Measurements from ENCODE around the gene ZSWIM8.

ZSWIM8 gene

GRCh38 chr10:73762915-73763314, 22.5 kb upstream of the ZSWIM8 start:
- TF ChIP-seq, protein P1, sequence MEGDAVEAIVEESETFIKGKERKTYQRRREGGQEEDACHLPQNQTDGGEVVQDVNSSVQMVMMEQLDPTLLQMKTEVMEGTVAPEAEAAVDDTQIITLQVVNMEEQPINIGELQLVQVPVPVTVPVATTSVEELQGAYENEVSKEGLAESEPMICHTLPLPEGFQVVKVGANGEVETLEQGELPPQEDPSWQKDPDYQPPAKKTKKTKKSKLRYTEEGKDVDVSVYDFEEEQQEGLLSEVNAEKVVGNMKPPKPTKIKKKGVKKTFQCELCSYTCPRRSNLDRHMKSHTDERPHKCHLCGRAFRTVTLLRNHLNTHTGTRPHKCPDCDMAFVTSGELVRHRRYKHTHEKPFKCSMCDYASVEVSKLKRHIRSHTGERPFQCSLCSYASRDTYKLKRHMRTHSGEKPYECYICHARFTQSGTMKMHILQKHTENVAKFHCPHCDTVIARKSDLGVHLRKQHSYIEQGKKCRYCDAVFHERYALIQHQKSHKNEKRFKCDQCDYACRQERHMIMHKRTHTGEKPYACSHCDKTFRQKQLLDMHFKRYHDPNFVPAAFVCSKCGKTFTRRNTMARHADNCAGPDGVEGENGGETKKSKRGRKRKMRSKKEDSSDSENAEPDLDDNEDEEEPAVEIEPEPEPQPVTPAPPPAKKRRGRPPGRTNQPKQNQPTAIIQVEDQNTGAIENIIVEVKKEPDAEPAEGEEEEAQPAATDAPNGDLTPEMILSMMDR (conservative IDR thresholded peaks at IDR 0.05; ENCODE audit: control insufficient read depth, insufficient read depth, low read depth, low read length), result no peak
- H3K4me3 ChIP-seq (ENCODE audit: control insufficient read depth, low read depth, low read length), result no peak overlapping the region
- peak; percentile 36 for DNase-seq (ENCODE audit: low read depth)

DNA sequence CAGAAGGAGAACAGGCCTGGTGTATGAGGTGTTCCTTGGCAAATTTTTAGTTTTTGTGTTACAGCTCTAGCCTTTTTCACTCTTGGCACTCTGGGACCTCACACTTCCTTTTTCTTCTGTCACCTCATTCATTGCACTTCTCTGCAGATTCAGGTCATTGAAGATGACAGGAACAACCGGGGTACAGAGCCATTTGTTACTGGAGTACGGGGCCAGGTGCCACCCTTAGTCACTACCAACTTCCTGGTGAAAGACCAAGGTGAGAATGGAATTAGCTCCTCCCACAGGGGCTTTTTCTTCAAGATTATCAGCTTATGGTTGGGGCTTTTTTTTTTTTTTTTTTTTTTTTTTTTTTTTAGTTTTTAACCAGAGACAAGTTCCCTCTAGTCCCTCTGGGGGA, 22.1 kb upstream of the ZSWIM8 start:
- no peak overlapping the region for H3K4me3 ChIP-seq (ENCODE audit: control insufficient read depth, low read depth, low read length)
- no peak for DNase-seq (ENCODE audit: low read depth)
- TF ChIP-seq, protein P1 (conservative IDR thresholded peaks at IDR 0.05; ENCODE audit: control insufficient read depth, insufficient read depth, low read depth, low read length), result no peak

GRCh38 chr10:73765066-73765465, 20.3 kb upstream of the ZSWIM8 start:
- TF ChIP-seq, protein P1 (conservative IDR thresholded peaks at IDR 0.05; ENCODE audit: control insufficient read depth, insufficient read depth, low read depth, low read length), result no peak
- DNase-seq (ENCODE audit: low read depth), result no peak
- no peak overlapping the region for H3K4me3 ChIP-seq (ENCODE audit: control insufficient read depth, low read depth, low read length)

DNA sequence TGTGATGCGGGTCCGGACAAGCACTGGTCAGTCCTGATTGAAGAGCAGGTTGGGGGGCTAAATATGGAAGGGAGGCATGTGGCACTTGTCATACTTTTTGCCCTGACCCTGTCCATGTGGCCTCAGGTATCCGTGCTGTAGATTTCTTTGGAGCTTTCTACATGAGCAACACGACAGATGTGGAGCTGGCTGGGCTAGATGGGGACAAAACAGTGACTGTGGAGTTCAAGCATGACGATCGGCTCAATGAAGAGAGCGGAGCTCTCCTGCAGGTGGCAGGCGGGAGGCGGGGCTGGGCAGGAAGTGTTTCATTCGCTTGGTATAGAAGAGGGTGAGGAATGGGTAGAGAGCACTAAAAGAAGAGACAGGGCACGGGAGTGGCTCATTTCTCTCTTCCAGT, 16.5 kb upstream of the ZSWIM8 start:
- DNase-seq (ENCODE audit: low read depth), result no peak

GRCh38 chr10:73769396-73769795, 16.0 kb upstream of the ZSWIM8 start:
- H3K4me3 ChIP-seq (ENCODE audit: control insufficient read depth, low read depth, low read length), result no peak overlapping the region
- TF ChIP-seq, protein P1 (conservative IDR thresholded peaks at IDR 0.05; ENCODE audit: control insufficient read depth, insufficient read depth, low read depth, low read length), result no peak
- no peak for DNase-seq (ENCODE audit: low read depth)

More for the DNA sequence above, 16.5 kb upstream of the ZSWIM8 start:
- no peak overlapping the region for H3K4me3 ChIP-seq (ENCODE audit: control insufficient read depth, low read depth, low read length)
- TF ChIP-seq, protein P1 (conservative IDR thresholded peaks at IDR 0.05; ENCODE audit: control insufficient read depth, insufficient read depth, low read depth, low read length), result no peak

GRCh38 chr10:73771722-73772280, 13.6 kb upstream of the ZSWIM8 start:
- TF ChIP-seq, protein P1 (conservative IDR thresholded peaks at IDR 0.05; ENCODE audit: control insufficient read depth, insufficient read depth, low read depth, low read length), result no peak
- peak; percentile 73 for DNase-seq (ENCODE audit: low read depth)
- H3K4me3 ChIP-seq (ENCODE audit: control insufficient read depth, low read depth, low read length), result peak overlapping the region; percentile 82

Measured in fibroblast of mammary gland (primary cell).